GM18505 (cell line): ENCODE data around the gene RGCC.
"Not testable (repeated sequence)": the region's sequence is repeated elsewhere in the genome, so short reads cannot be mapped to it uniquely, and the experiment has no call there.

Experiments
- ATAC-seq: cut with Tn5 transposase; IDR thresholded peaks from one replicate; pipeline ENCODE4 v1.9.1; 2021; ENCODE audit not compliant: unreplicated experiment
- POLR2A ChIP-seq: IDR thresholded peaks from 4 replicates; pipeline ENCODE4 v1.6.1; 2011; ENCODE audit warnings: borderline replicate concordance; ENCODE audit not compliant: insufficient read depth, insufficient read length; ENCODE audit errors: extremely low read depth

Gene RGCC

DNA sequence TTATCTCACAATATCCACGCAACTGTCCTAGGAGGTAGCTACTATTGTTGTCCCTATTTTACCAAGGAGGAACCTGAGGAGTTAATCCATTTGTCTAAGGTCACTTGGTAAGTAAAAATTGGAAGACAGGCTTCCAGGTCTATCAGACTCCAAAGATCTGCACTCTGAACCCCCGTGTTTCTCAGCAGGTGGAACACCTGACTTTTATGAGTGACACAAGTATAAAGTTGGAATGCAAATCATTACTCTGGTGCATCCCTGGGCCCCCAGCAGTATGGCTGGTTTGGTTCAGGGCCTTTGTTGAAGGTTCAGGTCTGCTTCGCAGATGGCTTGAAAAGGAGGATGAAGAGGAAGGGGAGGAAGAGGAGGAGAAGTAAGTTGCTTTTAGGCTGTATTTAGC lies 46.0 kb downstream of the RGCC start:
- ATAC-seq: no peak
- TF ChIP-seq POLR2A: no peak

DNA sequence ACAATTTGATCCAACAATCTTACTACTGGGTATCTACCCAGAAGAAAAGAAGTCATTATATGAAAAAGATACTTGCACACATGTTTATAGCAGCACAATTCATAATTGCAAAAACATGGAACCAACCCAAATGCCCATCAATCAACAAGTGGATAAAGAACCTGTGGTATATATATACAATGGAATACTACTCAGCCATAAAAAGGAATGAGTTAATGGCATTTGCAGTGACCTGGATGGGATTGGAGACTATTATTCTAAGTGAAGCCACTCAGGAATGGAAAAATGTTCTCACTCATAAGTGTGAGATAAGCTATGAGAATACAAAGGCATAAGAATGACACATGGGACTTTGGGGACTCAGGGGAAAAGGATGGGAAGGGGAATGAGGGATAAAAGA lies 47.3 kb downstream of the RGCC start:
- not testable (repeated sequence) for ATAC-seq

DNA sequence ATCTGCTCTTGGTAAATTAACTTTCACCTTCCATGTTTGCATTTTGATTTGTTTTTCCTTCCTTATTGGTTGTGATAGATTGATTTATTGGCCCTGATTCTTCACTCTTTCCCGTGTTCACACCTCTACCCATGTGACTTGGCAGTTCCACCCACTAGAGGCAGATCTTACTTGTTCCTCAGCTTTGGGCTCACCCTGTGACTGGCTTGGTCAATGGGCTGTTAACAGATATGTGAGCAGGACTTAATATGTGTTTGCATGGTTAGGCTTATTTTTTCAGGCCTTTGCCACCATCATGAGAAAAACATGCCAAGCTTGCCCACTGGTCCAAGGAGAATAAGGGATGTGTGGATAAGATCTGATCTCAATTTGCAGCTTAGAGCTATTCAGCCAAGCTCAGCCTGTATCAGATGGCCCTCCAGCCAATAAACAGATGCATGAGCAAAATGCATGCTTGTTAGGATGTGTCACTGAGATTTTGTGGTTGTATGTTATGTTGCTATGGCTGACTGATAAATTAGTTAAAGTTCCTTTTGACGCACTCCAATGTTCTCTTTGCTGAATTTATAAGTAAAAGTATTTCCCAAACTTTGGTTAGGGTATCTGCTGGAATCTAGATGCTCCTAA lies 48.0 kb downstream of the RGCC start:
- TF ChIP-seq POLR2A: no peak
- ATAC-seq: no peak

DNA sequence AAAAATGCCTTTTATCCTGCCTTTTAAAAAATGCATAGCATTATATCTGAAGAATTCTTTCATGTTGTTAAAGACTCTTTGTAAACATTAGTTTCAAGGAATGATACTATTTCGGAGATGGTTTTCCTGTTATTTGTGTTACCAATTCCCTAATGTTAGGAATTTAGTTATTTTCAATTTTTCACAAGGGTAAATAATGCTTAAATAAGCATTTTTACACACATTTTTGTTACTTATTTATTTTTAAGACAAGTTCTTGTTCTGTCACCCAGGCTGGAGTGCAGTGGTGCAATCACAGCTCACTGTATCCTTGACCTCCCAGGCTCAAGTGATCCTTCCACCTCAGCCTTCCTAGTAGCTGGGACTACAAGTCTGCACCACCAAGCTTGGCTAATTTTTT lies 49.0 kb downstream of the RGCC start:
- TF ChIP-seq POLR2A: no peak
- no peak for ATAC-seq

DNA sequence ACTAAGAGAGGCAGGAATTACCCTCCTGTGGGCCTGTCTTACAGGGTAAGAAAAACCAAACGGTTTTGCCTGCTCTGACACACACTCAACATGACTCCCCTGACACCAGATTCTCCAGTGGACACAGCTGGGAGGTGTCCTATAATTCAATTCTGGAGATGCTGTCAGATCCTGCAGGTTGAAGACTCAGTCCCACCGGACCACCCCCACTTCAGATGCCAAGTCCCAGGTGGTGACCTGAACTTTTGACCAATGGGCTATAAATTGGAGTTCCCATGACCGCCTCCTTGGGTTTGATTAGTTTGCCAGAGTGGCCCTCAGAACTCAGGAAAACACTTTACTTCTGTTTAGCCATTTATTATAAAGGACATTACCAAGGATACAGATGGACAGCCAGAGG lies 52.6 kb downstream of the RGCC start:
- no peak for TF ChIP-seq POLR2A
- no peak for ATAC-seq

DNA sequence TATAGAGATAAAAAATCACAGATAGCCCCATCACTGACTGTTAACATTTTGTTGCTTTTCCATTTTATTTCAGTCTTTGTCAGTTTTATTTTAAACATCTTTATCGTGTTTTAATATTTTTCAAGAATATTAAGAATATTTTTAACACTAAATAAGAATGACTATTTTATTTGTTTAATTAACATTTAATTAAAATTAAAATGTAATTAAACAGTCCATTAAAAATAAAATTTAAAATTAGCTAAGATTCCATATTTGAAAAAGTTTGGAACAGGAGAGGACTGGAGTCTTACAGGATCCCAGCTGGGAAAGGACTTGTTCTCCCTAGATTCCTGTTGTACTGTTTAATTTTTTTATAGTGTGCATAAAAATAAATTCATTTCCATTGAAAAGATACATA lies 54.5 kb downstream of the RGCC start:
- ATAC-seq: no peak
- no peak for TF ChIP-seq POLR2A

DNA sequence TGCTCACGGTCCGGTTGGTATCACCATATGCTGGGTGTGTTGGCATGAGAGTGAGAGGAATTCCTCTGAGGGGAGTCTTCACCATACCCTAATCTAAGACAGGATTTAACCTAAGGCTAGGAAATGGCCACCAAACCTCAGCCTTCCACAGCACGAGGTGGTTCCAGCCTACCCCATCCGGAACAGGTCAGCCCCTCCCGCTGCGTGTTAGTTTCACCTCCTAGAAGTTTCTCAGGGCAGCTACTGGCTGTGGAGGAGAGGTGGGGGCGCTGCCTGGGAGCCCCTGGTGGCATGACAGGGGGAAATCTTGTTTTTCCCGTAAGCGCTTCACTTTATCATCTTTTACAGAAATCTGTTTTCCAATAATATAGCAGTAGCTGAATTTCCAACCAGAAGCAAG lies 55.1 kb downstream of the RGCC start:
- TF ChIP-seq POLR2A: no peak
- ATAC-seq: no peak

DNA sequence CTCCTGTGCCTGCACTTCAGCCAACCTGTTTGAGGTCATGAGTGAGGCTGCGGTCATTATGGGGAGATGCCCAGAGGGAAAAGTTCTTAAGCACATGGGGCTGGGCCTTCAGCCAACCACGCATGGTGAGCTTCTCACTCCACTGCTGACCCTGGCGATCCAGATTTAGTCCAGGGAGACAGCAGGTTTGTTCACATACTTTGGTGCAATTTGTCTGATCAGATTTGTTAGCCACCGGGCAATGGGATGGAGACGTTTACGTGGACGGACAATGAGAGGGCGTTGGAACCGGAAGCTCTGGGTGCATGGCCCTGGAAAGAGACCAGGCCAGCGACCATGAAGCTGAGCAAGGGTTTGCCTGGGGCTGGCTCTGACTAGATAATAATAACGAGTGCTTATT lies 56.2 kb downstream of the RGCC start:
- ATAC-seq: no peak
- no peak for TF ChIP-seq POLR2A

DNA sequence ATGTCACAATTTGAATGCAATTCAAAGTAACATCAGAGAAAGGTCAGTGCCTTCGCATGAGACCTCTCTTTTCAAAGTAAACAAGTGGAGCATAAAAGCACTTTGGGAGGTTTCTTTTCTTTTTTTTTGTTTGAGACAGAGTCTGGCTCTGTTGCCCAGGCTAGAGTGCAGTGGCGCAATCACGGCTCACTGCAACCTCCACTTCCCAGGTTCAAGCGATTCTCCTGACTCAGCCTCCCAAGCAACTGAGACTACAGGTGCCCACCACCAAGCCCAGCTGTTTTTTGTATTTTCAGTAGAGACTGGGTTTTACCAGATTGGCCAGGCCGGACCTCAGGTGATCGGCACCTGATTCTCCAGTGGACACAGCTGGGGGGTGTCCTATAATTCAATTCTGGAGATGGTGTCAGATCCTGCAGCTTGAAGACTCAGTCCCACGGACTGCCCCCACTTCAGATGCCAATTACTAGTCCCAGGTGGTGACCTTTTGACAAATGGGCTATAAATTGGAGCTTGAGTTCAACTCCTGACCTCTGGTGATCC lies 57.6 kb downstream of the RGCC start:
- no peak for TF ChIP-seq POLR2A
- no peak for ATAC-seq

DNA sequence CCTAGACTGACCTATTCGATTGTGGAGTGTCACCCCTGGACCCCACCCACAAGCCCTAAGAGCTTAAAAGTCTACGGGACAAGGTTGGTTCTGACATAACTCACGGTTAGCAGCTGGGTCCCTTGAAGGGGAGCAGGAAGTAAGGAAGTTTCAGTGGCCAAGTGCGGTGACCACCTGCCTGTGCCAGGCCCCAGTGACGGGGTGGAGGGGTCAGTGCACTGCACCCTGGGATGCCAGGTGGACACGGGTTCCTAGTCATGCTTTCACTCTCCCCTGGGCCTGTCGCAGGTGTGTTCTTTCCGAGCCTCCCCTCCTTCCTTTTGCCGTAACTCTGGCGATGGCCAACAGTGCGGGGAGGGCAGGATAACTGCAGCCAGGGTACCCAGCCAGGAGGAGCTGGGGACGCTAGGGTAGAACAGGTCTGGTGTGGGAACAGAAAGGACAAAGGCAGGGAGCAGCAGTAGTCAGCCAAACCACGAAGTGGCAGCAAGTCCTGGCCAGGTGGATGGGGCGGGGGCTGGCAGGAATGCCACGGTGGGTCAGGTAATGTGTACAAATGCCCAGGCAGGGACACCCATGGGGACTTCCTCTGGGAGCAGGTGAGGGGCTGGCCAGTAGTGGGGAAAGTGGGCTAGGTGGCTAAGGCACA lies 58.3 kb downstream of the RGCC start:
- TF ChIP-seq POLR2A: no peak
- ATAC-seq: no peak

DNA sequence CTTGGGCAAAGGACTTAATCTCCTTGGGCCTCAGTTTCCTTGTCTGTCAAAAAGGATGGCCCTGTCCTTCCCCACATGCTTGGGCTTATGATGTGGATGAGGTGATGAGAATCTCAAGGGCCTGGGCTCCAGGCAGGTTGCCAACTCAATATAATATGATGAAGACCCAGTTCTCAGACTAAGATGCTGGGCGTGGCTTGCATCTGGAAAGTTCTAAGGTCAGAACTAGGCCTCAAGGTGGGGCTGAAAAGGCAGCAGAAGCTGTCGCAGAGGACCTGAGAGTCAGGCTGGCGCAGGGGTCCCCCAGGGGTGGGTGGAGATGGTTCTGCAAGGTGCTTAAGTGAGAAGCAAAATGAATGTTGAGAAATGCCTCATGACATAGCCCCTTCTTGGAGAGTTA lies 58.8 kb downstream of the RGCC start:
- ATAC-seq: no peak
- no peak for TF ChIP-seq POLR2A

DNA sequence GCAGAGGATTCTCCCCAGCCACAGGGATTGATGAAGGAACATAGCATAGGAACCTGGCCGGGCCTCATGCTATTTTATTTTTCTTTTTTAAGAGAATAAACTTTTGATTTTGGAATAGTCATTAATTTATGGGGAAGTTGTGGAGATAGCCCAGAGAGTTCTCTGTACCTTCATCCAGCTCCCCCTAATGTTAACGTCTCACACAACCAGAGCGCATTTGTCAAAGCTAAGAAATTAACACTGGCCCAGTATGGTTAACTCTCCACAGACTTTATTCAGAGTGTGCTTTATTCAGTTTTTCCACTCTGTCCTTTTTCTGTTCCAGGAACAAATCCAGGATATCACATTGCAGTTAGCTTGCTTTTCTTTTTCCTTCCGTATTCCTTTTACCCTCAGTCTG lies 59.4 kb downstream of the RGCC start:
- no peak for TF ChIP-seq POLR2A
- no peak for ATAC-seq

DNA sequence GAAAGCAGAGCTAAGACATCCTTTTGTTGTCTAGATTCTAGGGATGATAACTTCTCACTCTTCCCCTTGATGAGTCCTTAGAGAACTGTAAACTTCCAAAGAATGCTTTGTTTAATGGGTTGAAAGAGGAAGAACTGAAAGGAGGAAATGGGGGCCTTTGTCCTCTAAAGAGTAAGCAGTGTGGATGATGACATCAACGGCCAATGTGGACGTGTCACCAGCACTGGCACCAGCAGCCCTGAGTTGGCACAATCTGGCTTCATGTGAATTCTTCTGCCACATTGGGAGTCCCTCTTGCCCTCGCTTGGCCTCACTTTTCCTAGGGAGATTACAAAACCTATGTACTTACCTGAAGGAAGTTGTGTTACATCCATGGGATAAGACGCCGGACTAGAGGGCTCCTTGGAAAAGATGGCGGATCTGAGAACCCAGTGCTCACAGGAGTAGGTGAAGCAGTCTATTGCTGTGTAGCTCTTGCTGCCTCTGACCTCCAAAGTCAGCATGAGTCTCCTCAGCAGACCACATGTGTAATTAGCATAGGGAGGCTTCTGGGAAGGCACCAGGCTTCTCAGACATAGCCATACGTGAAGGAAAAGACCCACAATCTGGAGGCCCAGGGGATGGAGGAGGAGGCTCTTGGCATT lies 62.8 kb downstream of the RGCC start:
- no peak for TF ChIP-seq POLR2A
- no peak for ATAC-seq
